GM21786 (cell line): Measurements from ENCODE around the gene STRN3.
"Not testable (repeated sequence)": the region's sequence is repeated elsewhere in the genome, so short reads cannot be mapped to it uniquely, and the experiment has no call there.

Source experiments
- ATAC-seq: cut with Tn5 transposase; IDR thresholded peaks from one replicate; pipeline ENCODE4 v1.9.1; 2021; ENCODE audit not compliant: unreplicated experiment

The STRN3 gene

GRCh38 chr14:31004007-31004406 lies 22.2 kb downstream of the STRN3 start:
- not testable (repeated sequence) for ATAC-seq

GRCh38 chr14:31003284-31003683 lies 22.9 kb downstream of the STRN3 start:
- no peak for ATAC-seq

DNA sequence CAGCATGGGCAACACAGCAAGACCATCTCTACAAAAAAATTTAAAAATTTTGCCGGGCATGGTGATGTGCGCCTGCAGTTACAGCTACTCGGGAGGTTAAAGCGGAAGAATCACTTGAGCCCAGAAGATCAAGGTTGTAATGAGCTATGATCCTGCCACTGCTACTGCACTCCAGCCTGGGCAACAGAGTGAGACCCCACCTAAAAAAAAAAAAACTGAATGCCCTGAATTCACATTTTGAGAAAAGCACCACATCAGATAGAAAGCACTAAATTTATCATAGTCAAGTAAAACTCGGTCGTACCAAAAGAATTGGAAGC lies 24.9 kb downstream of the STRN3 start:
- ATAC-seq, result no peak

- ATAC-seq, result no peak
Measured at GRCh38 chr14:31000629-31001338, 25.4 kb downstream of the STRN3 start.

DNA sequence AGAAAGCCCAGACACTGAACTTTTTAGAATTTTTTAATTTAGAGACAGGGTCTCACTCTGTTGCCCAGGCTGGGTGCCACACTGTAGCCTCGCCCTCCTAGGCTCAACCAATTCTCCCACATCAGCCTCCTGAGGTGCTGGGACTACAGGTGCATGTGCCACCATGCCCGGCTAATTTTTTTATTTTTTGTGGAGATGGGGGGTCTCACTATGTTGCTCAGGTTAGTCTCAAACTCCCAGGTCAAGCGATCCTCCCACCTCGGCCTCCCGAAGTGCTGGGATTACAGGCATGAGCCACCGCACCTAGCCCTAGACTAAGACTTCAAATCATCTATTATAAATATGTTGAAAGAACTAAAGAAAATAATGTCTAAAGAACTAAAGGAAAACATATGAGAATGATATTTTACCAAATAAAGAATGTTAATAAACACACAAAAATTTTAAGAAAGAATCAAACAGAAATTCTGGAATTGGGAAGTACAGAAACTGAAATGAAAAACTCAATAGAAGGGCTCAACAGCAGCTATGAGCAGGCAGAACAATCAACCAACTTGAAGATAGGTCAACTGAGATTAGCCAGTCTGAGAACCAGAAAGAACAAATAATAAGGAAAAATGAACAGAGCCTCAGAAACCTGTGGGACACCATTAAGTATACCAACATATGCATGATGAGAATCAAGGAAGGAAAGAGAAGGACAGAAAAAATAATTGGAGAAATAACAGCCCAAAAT lies 27.0 kb downstream of the STRN3 start:
- ATAC-seq, result no peak

DNA sequence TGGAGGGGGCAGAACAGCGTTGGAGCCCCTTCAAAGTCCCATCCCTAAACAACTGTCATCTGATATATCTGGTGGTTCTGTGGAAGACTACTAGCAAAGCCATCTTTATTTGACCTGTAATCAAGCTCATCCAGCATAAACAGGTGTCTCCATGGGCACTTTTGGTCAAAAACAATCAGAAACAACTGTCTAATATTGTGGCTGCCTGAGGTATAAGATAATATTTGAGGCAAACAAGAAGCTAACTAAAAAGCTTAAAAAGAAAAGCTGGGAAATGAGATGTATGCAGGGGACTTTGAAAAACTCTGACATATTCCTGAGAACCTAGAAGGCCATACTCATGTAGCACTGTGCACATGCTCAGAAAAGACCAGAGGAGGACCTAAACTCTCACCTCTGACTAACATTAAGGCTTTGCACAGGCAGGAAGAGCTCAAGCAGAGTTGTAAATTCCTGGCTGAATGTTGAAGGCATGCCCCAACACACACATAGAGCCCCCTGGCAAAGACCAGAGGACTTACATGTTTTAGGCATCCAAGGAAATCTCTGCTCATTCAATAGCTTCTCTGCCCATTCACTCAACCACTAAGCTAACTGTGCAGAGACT lies 28.0 kb downstream of the STRN3 start:
- ATAC-seq, result no peak

- ATAC-seq, result no peak
Measured at GRCh38 chr14:30996892-30997659, 29.1 kb downstream of the STRN3 start.

GRCh38 chr14:30995689-30996088 lies 30.5 kb downstream of the STRN3 start:
- no peak for ATAC-seq

- ATAC-seq, result peak; percentile 61
Measured at GRCh38 chr14:30994681-30995620, 31.2 kb downstream of the STRN3 start.

GRCh38 chr14:30993071-30993470 lies 33.1 kb downstream of the STRN3 start:
- ATAC-seq, result no peak

DNA sequence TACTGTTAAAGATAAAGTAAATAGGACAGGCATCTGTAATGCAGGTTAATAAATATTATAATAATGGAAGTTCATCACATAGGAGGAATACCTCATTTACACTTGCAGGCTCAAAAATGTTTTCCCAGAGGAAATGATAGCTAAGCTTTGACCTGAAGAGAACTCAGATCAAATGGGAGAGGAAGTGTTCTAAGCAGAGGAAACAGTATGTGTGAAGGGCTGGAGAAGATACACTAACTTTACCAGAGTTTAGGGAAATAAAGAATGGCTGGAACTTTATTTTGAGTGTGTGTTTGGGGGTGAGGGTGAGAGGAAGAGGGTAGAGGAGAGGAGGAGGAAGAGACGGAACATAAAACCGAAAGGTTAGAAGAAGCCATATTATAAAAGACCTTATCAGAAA lies 34.8 kb downstream of the STRN3 start:
- no peak for ATAC-seq

GRCh38 chr14:30990770-30991169 lies 35.4 kb downstream of the STRN3 start:
- ATAC-seq, result no peak

DNA sequence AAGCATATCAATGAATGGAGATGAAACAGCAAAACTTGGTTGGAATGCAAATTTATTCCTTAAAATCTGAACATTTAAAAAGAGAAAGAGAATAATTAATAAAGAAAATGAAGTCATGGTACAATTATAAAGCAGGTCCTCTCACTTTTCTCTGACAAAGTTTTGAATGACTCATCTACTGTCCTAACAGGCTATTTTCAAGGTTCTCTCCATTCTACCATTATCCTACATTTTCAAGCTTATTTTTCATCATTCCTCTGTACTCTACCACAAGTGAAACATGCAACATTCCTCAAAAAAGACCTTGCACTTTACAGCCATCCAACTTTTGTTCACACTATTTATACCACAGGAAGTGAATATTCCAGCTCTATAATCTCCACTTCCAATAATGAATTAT lies 37.7 kb downstream of the STRN3 start:
- no peak for ATAC-seq

GRCh38 chr14:30985796-30986195 lies 40.4 kb downstream of the STRN3 start:
- no peak for ATAC-seq

- no peak for ATAC-seq
Measured at GRCh38 chr14:30983858-30984257, 42.3 kb downstream of the STRN3 start.

DNA sequence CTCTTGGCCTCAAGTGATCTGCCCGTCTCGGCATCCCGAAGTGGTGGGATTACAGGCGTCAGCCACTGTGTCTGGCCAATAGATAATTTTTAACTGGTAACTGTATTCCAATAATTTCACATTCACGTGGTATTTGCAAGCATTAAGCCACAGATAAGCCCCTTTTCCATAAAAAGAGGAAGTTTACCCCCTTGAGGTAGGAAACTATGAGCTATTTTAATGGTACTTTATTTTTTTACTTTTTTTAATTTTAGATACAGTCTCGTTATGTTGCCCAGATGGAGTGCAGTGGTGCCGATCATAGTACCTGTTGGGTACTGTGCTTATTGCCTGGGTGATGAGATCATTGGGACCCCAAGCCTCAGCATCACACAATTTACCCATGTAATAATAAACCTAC lies 43.6 kb downstream of the STRN3 start:
- no peak for ATAC-seq

- ATAC-seq, result no peak
Measured at GRCh38 chr14:30980980-30981379, 45.2 kb downstream of the STRN3 start.

DNA sequence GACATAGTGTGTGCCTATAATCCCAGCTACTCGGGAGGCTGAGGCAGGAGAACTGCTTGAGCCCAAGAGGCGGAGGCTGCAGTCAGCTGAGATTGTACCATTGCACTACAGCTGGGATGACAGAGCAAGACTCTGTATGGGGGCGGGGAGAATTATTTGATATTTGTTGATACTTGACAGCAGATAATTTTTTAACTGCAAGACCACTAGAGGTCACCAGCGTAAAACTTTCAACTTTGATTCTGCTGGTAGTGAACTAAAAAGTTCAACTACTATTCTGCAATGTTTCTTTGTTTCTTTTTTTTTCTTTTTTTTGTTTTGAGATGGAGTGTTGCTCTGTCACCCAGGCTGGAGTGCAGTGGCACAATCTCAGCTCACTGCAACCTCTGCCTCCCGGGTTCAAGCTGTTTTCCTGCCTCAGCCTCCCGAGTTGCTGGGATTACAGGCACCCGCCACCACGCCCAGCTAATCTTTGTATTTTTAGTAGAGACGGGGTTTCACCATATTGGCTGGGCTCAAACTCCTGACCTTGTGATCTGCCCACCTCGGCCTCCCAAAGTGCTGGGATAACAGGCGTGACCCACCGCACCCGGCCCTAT lies 46.0 kb downstream of the STRN3 start:
- peak; percentile 54 for ATAC-seq

DNA sequence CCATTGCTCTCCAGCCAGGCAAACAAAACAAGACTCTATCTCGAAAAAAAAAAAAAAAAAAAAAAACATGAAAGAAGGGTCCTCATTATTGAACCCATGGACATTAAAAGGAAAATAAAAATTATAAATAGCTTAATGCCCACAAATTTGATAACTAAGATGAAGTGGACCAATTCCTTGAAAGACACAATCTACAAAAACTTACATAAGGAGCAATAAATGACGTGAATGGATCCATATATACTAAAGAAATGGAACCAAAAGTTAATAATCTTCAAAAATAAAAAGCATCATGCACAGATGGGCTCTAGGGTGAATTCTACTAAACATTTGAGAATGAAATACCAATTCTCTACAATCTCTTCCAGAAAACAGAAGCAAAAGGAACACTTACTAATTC lies 48.4 kb downstream of the STRN3 start:
- ATAC-seq, result no peak

- no peak for ATAC-seq
Measured at GRCh38 chr14:30974628-30975027, 51.6 kb downstream of the STRN3 start.
